Loucy (cell line): ENCODE data around the gene ADCY7.

Experiments
- H2AFZ ChIP-seq: fragments of 200-600 bp; sonication (generic); 2 replicates; pipeline ENCODE4 v1.6.0; 2016; ENCODE audit warnings: antibody characterized with exemption, mild to moderate bottlenecking, low read length, moderate library complexity
- H3F3A ChIP-seq: fragments of 200-600 bp; 2 replicates; pipeline ENCODE4 v1.6.0; 2016; ENCODE audit warnings: antibody characterized with exemption, low read depth, mild to moderate bottlenecking
- H3K27me3 ChIP-seq: fragments of 200-600 bp; sonication (generic); 2 replicates; pipeline ENCODE4 v1.6.1; 2014; ENCODE audit warnings: low read length, mild to moderate bottlenecking; ENCODE audit not compliant: insufficient read depth, poor library complexity, severe bottlenecking
- H3K36me3 ChIP-seq: fragments of 200-600 bp; sonication (generic); 2 replicates; pipeline ENCODE4 v1.6.1; 2016; ENCODE audit warnings: low read length; ENCODE audit not compliant: insufficient read depth
- H3K4me1 ChIP-seq: fragments of 200-600 bp; sonication (generic); 2 replicates; pipeline ENCODE4 v1.5.1; 2014; ENCODE audit warnings: low read length, mild to moderate bottlenecking; ENCODE audit not compliant: insufficient read depth, poor library complexity, severe bottlenecking
- H3K4me2 ChIP-seq: fragments of 200-600 bp; sonication (generic); 2 replicates; pipeline ENCODE4 v1.6.0; 2014; ENCODE audit warnings: antibody characterized with exemption, low read length, low read depth, mild to moderate bottlenecking; ENCODE audit not compliant: poor library complexity, severe bottlenecking
- H3K4me3 ChIP-seq: fragments of 200-600 bp; sonication (generic); 2 replicates; pipeline ENCODE4 v1.5.1; 2014; ENCODE audit warnings: low read length, mild to moderate bottlenecking, mixed read lengths; ENCODE audit not compliant: poor library complexity, severe bottlenecking
- H3K79me2 ChIP-seq: fragments of 200-600 bp; sonication (generic); 2 replicates; pipeline ENCODE4 v1.6.1; 2014; ENCODE audit warnings: low read length; ENCODE audit not compliant: insufficient read depth
- H3K9ac ChIP-seq: fragments of 200-600 bp; sonication (generic); 2 replicates; pipeline ENCODE4 v1.6.0; 2014; ENCODE audit warnings: mild to moderate bottlenecking, low read depth, low read length, moderate library complexity; ENCODE audit not compliant: poor library complexity, severe bottlenecking
- H3K9me2 ChIP-seq: fragments of 200-600 bp; sonication (generic); replicated peaks from 2 replicates; pipeline ENCODE4 v1.6.1; 2016; ENCODE audit warnings: low read depth, low read length, mixed read lengths
- H3K9me3 ChIP-seq: fragments of 200-600 bp; sonication (generic); 2 replicates; pipeline ENCODE4 v1.6.1; 2014; ENCODE audit warnings: mild to moderate bottlenecking, antibody characterized with exemption, low read length, low read depth; ENCODE audit not compliant: insufficient read depth
- H4K20me1 ChIP-seq: fragments of 200-600 bp; sonication (generic); 2 replicates; pipeline ENCODE4 v1.6.0; 2014; ENCODE audit warnings: antibody characterized with exemption, low read length, mild to moderate bottlenecking; ENCODE audit not compliant: insufficient read depth, poor library complexity, severe bottlenecking
- CTCF ChIP-seq: fragments of 200-600 bp; sonication (generic); conservative IDR thresholded peaks from 2 replicates; pipeline ENCODE4 v1.5.1; 2014; ENCODE audit warnings: mild to moderate bottlenecking, antibody characterized with exemption, low read length
- EZH2phosphoT487 ChIP-seq: fragments of 200-600 bp; IDR thresholded peaks from 2 replicates; pipeline ENCODE4 v1.6.1; 2018; ENCODE audit warnings: antibody characterized with exemption, mild to moderate bottlenecking, moderate library complexity, borderline replicate concordance

ADCY7 gene

GRCh38 chr16:50227120-50227519 is 39.2 kb upstream of the ADCY7 start:
- no peak overlapping the region for H3K9ac ChIP-seq
- no peaks in the 10 kb centered on the region for H3K79me2 ChIP-seq
- H2AFZ ChIP-seq, result no peak overlapping the region
- no peaks in the 10 kb centered on the region for H3K9me3 ChIP-seq
- no peak overlapping the region for H3K4me2 ChIP-seq
- H4K20me1 ChIP-seq, result no peaks in the 10 kb centered on the region
- no peaks in the 10 kb centered on the region for H3K27me3 ChIP-seq
- no peaks in the 10 kb centered on the region for H3K9me2 ChIP-seq
- no peaks in the 10 kb centered on the region for H3F3A ChIP-seq
- no peaks in the 10 kb centered on the region for H3K4me1 ChIP-seq
- peaks cover 42% of the 10 kb centered on the region; the same call in 1 of the 2 replicates for H3K36me3 ChIP-seq
- H3K4me3 ChIP-seq, result no peak overlapping the region
- no peak for TF ChIP-seq EZH2phosphoT487
- no peak for TF ChIP-seq CTCF

- Histone ChIP-seq H3K79me2 (no peaks in the 10 kb centered on the region), H3K36me3 (peaks cover 42% of the 10 kb centered on the region; the same call in 1 of the 2 replicates), H3K4me1 (no peaks in the 10 kb centered on the region), H3K4me2 (no peak overlapping the region), H3K9ac (no peak overlapping the region), H4K20me1 (no peaks in the 10 kb centered on the region), H3K9me3 (no peaks in the 10 kb centered on the region), H3F3A (no peaks in the 10 kb centered on the region), H2AFZ (no peak overlapping the region), H3K9me2 (no peaks in the 10 kb centered on the region), H3K27me3 (no peaks in the 10 kb centered on the region), H3K4me3 (no peak overlapping the region)
- TF ChIP-seq EZH2phosphoT487 (no peak), CTCF (no peak)
These were observed 38.7 kb upstream of the ADCY7 start for GRCh38 chr16:50227665-50228064.

- H3K9me3 ChIP-seq, result no peaks in the 10 kb centered on the region
- H3K27me3 ChIP-seq, result no peaks in the 10 kb centered on the region
These were observed 37.9 kb upstream of the ADCY7 start for GRCh38 chr16:50228364-50228868.

More at GRCh38 chr16:50228364-50228868, 37.9 kb upstream of the ADCY7 start:
- no peak overlapping the region for H3K4me2 ChIP-seq
- no peak overlapping the region for H2AFZ ChIP-seq
- no peaks in the 10 kb centered on the region for H3K4me1 ChIP-seq
- H3K4me3 ChIP-seq, result no peak overlapping the region
- TF ChIP-seq EZH2phosphoT487, result no peak
- TF ChIP-seq CTCF, result no peak
- H3K79me2 ChIP-seq, result no peaks in the 10 kb centered on the region
- H3F3A ChIP-seq, result no peaks in the 10 kb centered on the region
- H3K36me3 ChIP-seq, result peaks cover 42% of the 10 kb centered on the region; the same call in 1 of the 2 replicates
- no peak overlapping the region for H3K9ac ChIP-seq
- H3K9me2 ChIP-seq, result no peaks in the 10 kb centered on the region
- no peaks in the 10 kb centered on the region for H4K20me1 ChIP-seq
